GM19239 (cell line): ENCODE measurements around the gene GCSH.

Experiments
- DNase-seq: peaks from one replicate; pipeline ENCODE4 v3.0.0; 2011; ENCODE audit warnings: low spot score; ENCODE audit not compliant: insufficient read length
- FAIRE-seq: peaks from 2 replicates; lab custom pipeline; 2011; peaks lifted over from hg19 to GRCh38; lab: Jason Lieb, UNC

GCSH gene

DNA sequence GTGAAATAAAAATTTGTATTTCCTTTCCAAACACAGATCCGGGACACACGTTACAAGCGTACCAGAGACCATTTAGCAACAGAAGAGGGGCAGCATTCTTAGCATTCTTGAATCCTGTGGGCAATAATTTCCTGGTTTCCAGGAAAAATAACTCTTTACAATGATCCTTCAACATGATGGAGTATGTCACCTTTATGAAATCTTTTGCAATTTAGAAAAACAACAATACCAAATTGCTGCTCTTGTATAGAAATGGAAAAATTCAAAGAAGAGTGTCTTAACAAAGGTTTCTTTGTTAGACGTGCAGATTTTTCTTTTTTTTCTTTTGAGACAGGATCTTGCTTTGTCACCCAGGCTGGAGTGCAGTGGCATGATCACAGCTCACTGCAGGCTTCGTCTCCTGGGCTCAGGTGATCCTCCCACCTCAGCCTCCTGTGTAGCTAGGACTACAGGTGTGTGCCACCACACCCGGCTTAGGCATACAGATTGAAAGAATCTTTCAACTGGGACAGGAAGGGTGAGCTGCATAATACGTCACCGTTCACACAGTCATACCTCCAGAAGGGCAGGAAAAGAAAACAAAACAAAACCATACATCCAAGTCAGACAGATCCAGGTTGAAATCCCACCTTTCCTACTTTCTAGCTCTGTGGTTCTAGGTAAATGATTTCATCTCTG, 10.8 kb upstream of the GCSH start:
- no peak for FAIRE-seq
- DNase-seq: no peak

GRCh38 chr16:81105946-81106345, 9.8 kb upstream of the GCSH start:
- FAIRE-seq: no peak
- no peak for DNase-seq

DNA sequence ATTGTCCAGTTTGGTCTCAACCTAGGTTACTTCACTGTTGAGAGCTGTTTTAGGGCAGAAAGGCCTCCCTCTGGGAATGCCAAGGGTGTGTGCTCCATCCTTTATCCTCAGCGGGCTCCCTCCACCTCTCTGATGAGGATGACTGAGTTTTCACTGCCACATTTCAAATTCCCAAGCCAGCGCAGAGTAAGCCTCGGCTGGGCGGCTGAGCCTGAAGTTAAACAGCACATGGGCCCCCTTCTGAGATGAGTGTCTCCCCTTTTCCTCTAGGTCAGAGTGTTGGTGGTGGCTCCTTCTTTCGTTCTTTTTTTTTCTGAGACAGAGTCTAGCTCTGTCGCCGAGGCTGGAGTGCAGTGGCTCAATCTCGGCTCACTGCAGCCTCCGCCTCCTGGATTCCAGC, 5.5 kb upstream of the GCSH start:
- no peak for DNase-seq
- no peak for FAIRE-seq

DNA sequence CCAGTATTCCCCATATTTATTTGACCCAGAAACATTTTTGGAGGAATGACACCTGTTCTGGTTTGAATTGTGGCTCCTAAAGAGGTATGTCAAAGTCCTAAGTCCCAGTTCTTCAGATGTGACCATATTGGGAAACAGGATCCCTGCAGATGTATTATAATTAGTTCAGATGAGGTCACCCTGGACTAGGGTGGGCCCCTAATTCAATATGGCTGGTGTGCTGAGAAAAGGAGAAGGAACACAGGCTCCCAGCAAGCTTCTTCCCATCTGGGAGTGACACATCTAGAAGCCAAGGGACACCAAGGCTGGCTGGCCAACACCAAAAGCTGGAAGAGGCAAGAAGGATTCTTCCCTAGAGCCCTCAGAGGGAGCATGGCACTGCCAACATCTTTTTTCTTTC, 3.8 kb upstream of the GCSH start:
- DNase-seq: no peak
- no peak for FAIRE-seq

DNA sequence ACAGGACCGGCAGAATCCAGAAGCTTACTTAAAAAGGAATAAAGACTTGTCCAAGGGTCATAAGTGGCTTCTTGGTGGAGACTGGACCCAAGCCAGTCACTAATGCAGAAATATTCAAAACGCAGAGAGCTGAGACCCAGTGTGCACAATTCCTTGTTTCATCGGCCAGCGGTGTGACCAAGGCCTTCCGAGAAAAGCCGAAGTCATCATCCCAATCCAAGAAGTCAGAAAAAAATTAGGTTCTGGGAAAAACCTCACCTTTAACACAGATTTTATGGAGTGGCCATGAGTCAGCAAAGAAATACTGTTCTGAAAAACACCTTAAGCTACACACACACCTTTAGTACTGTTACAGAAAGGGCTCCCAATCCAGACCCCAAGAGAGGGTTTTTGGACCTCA, 1.0 kb upstream of the GCSH start:
- no peak for DNase-seq
- no peak for FAIRE-seq

- DNase-seq (no peak), FAIRE-seq (no peak)
These were observed 567 bp upstream of the GCSH start for GRCh38 chr16:81096715-81097208.

DNA sequence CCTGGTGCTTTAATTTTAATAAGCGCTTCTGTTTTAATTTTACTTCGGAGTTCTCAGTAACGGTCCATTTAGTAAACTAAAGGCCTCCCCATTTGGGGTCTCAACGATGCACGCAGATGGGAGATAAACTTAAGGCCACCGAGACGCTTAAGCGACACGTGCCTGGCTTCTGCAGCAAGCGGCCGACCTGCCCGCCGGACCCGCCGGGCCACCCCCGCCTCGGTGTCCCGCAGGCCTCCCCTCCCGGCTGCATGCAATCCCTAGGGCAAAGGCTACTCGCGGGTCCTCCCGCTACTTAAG, 592 bp downstream of the GCSH start:
- FAIRE-seq (no peak), DNase-seq (no peak)

DNA sequence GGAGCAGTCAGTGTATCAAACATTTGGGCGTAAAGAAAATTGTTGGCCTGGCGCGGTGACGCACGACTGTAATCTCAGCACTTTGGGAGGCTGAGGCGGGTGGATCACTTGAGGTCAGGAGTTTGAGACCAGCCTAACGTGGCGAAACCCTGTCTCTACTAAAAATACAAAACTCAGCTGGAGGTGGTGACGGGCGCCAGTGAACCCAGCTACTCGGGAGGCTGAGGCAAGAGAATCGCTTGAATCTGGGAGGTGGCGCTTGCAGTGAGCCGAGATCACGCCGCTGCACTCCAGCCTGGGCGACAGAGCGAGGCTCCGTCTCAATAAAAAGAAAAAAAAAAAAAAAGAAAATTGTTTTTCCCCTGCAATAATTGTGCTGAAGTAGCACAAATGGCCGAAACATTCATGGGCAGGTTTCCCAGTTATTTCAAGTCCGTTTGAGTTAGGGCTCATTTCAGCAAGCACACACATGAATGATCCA, 1.4 kb downstream of the GCSH start:
- FAIRE-seq (no peak), DNase-seq (no peak)

DNA sequence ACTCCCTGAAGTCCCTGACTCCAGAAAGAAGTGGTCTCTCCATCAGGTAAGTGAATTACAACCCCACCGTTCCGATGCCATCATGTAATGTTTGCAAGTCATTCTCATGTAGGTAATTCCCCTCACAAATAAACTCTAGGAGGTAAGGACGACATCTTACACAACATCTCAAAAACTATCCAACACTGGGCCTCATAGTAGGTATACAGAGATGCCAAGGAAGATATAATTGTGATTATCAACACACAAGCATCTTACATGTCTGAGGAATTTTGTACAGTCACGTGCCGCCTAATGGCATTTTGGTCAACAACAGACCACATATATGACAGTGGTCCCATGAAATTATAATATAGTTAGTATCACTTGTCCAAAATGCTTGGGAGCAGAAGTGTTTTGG, 7.4 kb downstream of the GCSH start:
- FAIRE-seq: no peak
- no peak for DNase-seq

- no peak for DNase-seq
These were observed 15.2 kb downstream of the GCSH start for GRCh38 chr16:81081014-81081413.

GRCh38 chr16:81080233-81080632, 16.0 kb downstream of the GCSH start:
- DNase-seq (no peak), FAIRE-seq (no peak)

More at GRCh38 chr16:81081014-81081413, 15.2 kb downstream of the GCSH start:
- FAIRE-seq: no peak

- peak; percentile 99 for FAIRE-seq
- DNase-seq: peak; percentile 92
These were observed 18.9 kb downstream of the GCSH start, which contains the start of gene C16orf46 for GRCh38 chr16:81077076-81077940. TSS of gene C16orf46 (minus strand) at chr16:81077238. CDS start at chr16:81063955, 13,283 bp downstream.

DNA sequence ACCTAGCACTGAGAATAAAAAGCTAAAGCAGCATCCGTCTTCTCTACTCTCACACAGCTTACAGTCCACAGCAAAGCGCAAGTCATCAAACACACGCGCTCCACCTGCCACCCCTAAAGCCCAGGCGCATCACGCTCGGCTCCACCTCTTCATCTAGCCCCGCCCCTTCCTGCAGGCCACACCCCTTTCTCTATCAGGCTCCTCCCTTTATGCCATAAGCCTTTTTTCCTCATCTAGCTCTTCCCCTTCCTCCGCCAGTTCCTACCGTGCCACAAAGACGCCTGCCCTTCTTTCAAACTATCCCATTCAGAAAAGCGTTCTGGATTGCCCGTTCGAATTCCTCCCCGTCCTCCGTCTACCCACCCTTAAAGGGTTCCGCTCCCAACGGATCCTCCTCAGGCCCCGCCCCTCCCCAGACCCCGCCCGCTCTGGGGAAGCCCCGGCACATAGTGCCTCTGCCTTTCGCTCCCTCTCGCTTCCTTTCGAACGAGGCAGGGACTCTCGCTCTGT, 19.6 kb downstream of the GCSH start:
- FAIRE-seq (no peak), DNase-seq (peak; percentile 55)

- DNase-seq: no peak
- FAIRE-seq: no peak
These were observed 22.4 kb downstream of the GCSH start for GRCh38 chr16:81073560-81074330.

GRCh38 chr16:81071805-81072204, 24.4 kb downstream of the GCSH start:
- DNase-seq (no peak), FAIRE-seq (no peak)

DNA sequence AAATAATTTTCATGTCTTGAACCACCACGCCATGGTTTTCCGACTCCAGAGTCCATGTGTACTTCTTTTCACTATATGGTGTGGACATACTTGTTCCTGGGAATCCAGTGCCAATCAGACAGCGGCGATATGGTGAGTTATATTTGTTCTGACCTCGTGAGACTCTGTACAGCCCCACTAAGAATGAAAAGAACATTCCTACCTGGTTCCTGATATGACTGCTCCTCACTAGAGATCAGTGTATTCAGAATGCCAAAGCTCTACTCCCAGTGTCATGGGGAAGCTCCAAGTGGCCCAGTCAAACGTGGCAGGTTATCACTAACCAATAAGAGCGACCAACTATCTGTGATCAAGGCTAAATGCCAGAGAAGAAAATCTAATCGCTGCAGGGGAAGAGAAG, 25.2 kb downstream of the GCSH start:
- DNase-seq (no peak), FAIRE-seq (no peak)

- FAIRE-seq (no peak), DNase-seq (no peak)
These were observed 27.1 kb downstream of the GCSH start for GRCh38 chr16:81069063-81069462.

DNA sequence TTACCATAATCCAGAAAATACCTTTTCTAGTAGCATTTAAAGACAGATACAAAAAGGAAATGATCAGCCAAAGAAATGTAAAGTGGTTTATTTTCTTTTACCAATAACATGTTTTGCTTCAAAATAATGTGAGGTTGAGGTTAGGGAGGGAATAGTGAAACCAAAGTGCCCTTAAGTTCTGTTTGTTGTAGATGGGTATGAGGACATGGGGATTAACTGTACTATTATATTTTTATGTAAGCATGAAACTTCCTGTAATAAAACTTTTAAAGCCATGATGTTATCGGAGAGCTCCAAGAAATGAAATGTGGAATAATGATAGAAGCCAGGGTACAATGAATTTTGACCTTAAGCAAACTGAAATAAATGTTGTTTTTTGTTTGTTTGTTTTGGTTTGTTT, 29.0 kb downstream of the GCSH start:
- no peak for FAIRE-seq
- no peak for DNase-seq

- no peak for DNase-seq
- FAIRE-seq: no peak
These were observed 29.5 kb downstream of the GCSH start for GRCh38 chr16:81066681-81067080.

DNA sequence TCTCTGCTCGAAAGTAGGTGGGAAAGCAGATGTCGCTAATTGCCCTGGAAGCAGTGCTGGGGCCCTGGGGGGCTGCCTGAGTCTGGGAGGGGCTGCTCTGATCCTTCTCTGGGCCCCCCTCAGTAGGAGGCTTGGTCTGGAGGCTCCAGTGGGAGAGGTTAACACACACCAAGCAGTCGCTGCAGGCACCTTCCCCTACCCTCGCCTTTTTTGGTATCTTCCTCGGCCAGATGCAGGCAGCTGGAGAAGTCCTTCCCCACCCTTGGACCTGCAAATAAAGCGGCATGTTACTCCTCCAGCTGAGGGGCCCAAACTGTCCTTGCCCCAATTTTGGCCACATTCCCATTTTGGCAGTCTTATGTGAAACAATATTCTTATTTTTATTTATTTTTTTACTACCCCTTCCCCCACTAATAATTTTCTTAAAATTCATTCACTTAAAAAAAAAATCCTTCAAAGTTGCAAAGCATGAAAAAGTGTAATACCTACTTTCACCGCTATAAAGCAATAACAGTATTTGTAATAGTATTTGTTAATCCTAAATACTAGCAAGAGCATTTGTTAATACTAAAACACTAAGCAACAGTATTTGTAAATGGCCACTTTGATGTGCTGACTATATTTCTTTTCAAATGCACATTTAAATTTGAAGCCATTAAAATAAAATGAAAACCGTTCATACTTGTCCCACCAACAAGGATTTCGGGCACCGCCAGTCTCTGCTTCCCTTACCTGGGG, 34.2 kb downstream of the GCSH start:
- DNase-seq (no peak), FAIRE-seq (no peak)
